Measurements from ENCODE around the gene CENPN.

Gene CENPN

GRCh38 chr16:80990577-80990976, 16.4 kb upstream of the CENPN start:
- no peak for TF ChIP-seq TAF1 (IDR thresholded peaks at IDR 0.05; ENCODE audit: borderline replicate concordance, insufficient read depth, low read length)
- TF ChIP-seq SIN3A (IDR thresholded peaks at IDR 0.05; ENCODE audit: borderline replicate concordance, insufficient read depth, low read length) = no peak
- no peak for TF ChIP-seq POLR2AphosphoS5 (IDR thresholded peaks at IDR 0.05; ENCODE audit: low read depth, low read length)
- TF ChIP-seq, protein P1, sequence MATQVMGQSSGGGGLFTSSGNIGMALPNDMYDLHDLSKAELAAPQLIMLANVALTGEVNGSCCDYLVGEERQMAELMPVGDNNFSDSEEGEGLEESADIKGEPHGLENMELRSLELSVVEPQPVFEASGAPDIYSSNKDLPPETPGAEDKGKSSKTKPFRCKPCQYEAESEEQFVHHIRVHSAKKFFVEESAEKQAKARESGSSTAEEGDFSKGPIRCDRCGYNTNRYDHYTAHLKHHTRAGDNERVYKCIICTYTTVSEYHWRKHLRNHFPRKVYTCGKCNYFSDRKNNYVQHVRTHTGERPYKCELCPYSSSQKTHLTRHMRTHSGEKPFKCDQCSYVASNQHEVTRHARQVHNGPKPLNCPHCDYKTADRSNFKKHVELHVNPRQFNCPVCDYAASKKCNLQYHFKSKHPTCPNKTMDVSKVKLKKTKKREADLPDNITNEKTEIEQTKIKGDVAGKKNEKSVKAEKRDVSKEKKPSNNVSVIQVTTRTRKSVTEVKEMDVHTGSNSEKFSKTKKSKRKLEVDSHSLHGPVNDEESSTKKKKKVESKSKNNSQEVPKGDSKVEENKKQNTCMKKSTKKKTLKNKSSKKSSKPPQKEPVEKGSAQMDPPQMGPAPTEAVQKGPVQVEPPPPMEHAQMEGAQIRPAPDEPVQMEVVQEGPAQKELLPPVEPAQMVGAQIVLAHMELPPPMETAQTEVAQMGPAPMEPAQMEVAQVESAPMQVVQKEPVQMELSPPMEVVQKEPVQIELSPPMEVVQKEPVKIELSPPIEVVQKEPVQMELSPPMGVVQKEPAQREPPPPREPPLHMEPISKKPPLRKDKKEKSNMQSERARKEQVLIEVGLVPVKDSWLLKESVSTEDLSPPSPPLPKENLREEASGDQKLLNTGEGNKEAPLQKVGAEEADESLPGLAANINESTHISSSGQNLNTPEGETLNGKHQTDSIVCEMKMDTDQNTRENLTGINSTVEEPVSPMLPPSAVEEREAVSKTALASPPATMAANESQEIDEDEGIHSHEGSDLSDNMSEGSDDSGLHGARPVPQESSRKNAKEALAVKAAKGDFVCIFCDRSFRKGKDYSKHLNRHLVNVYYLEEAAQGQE (IDR thresholded peaks at IDR 0.05; ENCODE audit: insufficient read depth in 1 of 2, low read depth in 2 of 2, low read length in 2 of 2) = no peak
- no peak for TF ChIP-seq FOXP2 (optimal IDR thresholded peaks at IDR 0.05; ENCODE audit: borderline replicate concordance, extremely low read depth, extremely low read length, insufficient read depth)

- TF ChIP-seq, protein P1 (IDR thresholded peaks at IDR 0.05; ENCODE audit: insufficient read depth in 1 of 2, low read depth in 2 of 2, low read length in 2 of 2) = no peak
- TF ChIP-seq SIN3A (IDR thresholded peaks at IDR 0.05; ENCODE audit: borderline replicate concordance, insufficient read depth, low read length) = no peak
- TF ChIP-seq POLR2AphosphoS5 (IDR thresholded peaks at IDR 0.05; ENCODE audit: low read depth, low read length) = no peak
- TF ChIP-seq TAF1 (IDR thresholded peaks at IDR 0.05; ENCODE audit: borderline replicate concordance, insufficient read depth, low read length) = no peak
- no peak for TF ChIP-seq FOXP2 (optimal IDR thresholded peaks at IDR 0.05; ENCODE audit: borderline replicate concordance, extremely low read depth, extremely low read length, insufficient read depth)
Measured at GRCh38 chr16:80990978-80991377, 16.0 kb upstream of the CENPN start.

DNA sequence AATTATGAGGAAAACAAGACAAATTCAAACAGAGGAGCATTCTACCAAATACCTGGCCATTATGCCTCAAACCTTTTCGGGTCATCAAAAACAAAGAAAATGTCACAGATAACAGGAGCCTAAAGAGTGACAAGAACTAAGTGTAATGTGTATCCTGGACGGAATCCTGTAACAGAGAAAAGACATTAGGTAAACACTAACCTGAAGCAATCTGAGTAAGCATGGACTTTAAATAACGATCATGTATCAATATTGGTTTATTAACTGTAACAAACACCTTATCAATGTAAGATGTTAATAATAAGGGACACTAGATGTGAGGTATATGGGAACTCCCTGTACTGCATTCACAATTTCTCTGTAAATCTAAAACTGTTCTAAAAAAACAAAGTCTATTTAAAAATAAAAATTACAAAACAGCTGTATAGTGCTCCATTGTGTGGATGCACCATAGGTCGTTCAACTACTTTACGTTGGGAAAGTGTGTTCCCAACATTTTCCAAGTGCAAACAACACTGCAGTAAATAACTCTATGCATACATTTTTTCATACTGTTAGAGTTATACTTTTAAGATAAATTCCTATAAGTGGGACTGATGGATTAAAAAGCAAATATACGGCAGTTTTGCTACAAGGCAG, 15.1 kb upstream of the CENPN start:
- TF ChIP-seq SIN3A (IDR thresholded peaks at IDR 0.05; ENCODE audit: borderline replicate concordance, insufficient read depth, low read length) (no peak), POLR2AphosphoS5 (IDR thresholded peaks at IDR 0.05; ENCODE audit: low read depth, low read length) (no peak), FOXP2 (optimal IDR thresholded peaks at IDR 0.05; ENCODE audit: borderline replicate concordance, extremely low read depth, extremely low read length, insufficient read depth) (no peak), TAF1 (IDR thresholded peaks at IDR 0.05; ENCODE audit: borderline replicate concordance, insufficient read depth, low read length) (no peak)
- TF ChIP-seq, protein P1 (IDR thresholded peaks at IDR 0.05; ENCODE audit: insufficient read depth in 1 of 2, low read depth in 2 of 2, low read length in 2 of 2) = no peak

- TF ChIP-seq TAF1 (IDR thresholded peaks at IDR 0.05; ENCODE audit: borderline replicate concordance, insufficient read depth, low read length) = no peak
- TF ChIP-seq FOXP2 (optimal IDR thresholded peaks at IDR 0.05; ENCODE audit: borderline replicate concordance, extremely low read depth, extremely low read length, insufficient read depth) = no peak
- TF ChIP-seq SIN3A (IDR thresholded peaks at IDR 0.05; ENCODE audit: borderline replicate concordance, insufficient read depth, low read length) = no peak
- TF ChIP-seq, protein P1 (IDR thresholded peaks at IDR 0.05; ENCODE audit: insufficient read depth in 1 of 2, low read depth in 2 of 2, low read length in 2 of 2) = no peak
- TF ChIP-seq POLR2AphosphoS5 (IDR thresholded peaks at IDR 0.05; ENCODE audit: low read depth, low read length) = no peak
Measured at GRCh38 chr16:80992676-80993293, 14.2 kb upstream of the CENPN start.

All from PFSK-1 (cell line).